ENCODE measurements around the gene CLEC16A.
A peak's percentile ranks its signal among the peaks of the same experiment; 100 is the strongest.

Gene CLEC16A

DNA sequence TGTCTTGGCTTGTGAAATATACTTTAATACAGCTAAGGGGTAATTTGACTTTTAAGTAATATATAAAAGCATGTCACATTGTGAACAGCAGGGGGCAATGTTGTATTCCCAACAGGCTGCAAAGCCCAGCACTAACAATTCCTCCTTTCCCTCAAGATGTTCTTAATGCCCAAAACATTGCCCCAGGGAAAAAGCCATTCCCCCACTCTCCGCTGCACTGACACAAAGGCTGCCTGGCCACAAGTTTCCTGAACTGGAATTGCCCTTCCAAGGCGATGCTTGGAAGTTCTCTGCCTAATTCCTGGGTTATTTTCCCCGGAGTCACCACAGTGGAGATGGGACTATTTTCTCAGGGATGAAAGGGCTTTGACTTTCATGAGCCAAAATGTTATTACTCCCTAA, 27.2 kb downstream of the CLEC16A start:
- peak; percentile 68 for DNase-seq

DNA sequence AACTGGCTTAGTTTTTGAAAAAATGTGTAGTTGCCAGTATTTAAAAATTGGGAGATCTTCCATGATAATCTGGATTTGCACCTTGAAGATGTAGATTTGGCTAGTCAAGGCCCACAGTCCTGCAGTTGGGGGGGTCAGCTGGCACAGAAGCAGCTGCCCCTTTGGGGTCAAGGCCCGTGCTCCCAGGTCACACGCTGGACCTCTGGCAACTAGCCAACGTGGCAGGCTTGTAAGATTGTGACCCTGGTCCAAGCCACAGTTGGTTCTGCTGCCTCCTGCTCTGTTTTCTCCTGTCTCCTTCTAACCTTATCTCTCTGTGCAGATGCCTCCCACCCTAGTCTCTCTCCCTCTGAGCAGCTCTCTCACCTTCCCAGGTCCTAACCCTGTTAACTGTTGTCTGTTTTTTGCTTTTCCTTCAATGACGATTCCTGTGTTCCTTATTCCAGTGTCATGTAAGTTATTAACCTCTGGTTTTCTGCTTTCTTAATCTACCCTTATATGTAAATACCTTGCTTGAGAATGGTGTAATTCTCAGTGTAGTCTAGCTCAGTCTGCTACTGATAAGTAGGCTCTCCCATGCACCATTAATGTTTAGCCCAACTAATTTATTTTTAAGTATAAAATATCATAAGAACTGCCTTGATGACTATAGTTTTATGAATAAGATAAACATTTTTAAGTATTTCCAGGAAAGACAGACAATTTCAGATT, 27.9 kb downstream of the CLEC16A start:
- DNase-seq: no peak

DNA sequence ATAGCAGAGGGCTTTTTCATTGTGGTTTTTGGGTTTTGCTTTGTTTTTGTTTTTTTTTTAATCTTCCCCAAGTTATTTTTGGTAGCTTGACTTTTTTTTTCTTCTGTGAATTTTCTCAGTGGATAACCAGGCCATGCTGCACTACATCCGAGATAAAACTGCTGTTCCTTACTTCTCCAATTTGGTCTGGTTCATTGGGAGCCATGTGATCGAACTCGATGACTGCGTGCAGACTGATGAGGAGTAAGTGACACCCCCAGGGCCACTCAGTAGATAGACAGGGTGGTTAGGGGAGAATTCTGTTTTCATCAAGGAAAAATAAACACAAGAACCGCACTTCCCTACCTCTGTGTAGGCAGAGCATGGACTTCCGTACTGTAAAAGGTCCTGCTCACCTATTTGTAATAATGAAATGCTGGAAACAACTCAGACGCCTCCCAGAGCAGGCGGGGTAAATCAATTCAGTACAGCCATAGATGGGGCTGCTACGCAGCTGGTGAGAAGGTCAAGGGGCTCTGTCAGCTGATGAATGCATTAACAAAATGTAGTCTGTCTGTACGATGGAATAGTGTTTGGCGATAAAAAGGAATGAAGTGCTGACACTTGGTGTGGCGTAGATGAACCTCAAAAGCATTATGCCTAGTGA, 28.6 kb downstream of the CLEC16A start:
- DNase-seq: no peak

DNA sequence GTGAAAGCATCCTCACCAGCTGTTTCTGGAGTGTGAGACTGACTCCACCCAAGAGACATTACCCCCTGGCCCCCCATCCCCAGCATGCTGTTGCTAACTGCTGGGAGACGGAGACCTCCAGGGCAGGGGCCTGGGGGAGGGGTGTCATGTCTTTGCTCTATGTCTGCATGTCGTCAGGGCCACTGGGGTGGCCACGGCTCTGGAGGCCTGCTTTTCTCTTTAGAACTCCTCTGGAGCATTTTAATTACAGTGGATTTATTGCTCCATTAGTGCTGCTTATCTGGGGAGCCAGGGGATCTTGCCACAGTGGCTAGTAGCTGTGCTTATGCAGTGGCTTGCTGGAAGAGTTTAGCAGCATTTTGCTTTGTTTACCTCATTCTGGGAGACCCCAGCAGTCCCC, 32.3 kb downstream of the CLEC16A start:
- DNase-seq: no peak

DNA sequence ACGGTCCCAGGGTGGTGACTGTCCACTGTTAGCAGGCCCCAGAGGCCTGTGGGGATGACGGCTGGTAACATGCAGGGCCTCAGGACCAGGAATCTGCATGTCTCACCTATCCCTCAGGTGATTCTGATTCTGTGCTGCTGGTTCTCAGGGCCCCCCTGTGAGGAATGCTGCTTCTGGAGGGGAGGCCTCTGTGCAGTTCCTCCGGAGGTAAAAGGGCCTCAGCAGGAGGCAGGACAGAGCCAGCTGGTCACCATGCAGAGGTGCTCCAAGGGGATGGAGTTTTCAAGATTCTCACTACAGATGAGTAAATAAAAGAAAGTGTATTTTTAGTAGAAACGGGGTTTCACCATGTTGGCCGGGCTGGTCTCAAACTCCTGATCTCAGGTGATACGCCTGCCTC, 33.8 kb downstream of the CLEC16A start:
- no peak for DNase-seq

DNA sequence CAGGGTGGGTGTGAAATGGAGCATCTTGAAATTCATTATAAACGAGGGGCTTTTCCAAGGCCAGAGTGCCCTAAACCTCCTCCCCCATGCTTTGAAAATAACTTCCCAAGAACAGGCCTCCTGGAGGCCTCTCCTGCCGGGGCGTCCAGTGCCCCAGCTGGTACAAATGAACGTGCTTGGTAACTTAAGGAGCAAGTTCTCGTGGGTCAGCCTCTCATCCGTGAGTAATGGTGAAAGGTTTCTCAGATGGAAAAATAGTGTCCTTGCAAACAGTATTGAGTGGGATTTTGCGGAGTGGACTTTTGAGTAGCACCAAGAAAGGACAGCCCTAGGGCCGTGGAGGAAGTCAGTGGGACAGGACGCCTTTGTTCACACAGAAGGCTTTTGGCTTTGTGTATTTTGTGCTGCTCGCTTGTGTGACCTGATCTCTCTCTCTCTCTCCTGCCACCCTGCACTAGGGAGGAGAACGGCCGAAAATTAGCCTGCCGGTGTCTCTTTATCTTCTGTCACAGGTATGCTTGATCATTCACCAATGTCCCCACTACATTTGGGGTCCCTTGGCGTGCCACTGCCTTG, 34.6 kb downstream of the CLEC16A start:
- no peak for DNase-seq

DNA sequence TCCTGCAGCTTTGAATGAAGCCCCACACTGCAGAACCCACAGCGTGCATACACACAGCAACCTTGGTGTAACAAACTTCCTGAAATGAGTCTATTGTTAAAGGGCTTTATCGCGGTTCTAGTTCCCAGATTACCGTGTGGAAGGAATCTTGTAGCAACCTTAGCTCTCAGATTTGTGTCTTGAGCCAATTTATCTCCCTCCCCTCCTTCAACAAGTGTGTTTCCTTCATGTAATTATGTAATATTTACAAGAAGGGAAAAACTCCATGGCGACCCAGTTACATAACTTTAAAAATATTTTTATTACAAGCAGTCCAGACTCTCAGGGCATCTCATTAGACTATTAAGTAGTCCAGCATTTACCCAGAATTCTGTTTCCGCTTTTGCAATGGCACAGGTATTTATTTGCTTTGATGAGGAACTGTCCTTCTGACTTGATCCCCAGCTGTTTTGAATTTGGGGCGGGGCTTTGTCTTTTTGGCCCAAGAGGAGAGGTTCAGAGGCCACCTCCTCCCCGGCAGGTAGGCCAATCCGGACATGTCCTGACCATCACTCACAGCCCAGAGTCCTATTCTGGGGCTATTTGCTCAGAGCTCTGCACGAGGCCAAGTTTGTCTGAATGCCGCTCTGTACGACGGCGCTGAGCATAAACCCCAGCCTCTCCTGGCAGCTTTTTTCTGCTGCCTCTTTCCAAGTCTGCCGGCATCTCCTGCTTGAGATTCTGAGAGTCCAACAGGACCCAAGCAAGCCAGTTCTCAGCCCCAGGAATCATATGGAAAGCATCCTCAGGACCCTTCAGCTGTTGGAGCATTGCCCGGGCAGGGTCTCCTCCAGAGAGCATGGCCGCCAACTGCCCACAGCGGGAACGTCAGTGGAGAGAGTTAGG, 35.6 kb downstream of the CLEC16A start:
- no peak for DNase-seq

DNA sequence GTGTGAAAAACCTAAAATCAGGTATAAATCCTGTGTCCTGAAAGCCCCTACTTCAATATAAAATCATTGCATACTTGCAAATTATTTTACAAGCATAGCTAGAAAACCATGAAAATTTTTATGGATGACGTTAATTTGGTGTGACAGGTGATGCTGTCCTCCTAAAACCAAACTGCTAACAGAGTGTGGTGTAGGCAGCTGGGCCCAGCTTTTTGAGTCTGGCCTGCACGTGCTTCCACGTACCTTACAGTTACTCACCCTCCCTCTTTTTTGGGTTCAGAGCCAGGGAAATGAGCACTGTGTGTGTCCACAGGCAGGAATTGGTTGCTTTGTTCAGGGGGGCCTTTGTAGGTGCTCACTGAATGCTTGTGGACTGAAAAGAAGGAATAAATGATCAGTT, 36.4 kb downstream of the CLEC16A start:
- no peak for DNase-seq

DNA sequence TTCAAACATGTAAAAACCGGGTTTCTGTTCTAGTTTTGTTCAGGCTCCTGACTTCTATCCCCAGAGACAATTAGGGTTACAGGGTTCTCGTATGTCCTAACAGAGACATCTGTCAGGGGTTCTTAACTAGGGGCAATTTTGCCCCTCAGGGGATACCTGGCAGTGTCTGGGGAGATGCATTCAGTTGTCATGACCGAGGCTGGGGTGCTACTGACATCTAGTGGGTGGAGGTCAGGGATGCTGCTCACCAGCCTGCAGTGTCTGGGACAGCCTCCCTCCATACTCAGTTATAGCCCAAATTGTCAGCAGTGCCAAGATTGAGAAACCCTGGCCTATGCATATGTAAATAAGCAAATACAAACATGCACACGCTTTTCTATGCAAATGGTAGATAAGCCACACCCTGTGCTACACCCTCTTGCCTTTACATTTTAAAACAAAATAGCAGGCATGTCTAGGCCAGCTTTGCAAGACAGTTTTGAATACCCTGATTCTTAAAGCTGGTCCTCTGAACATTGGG, 37.4 kb downstream of the CLEC16A start:
- DNase-seq: peak; percentile 86

DNA sequence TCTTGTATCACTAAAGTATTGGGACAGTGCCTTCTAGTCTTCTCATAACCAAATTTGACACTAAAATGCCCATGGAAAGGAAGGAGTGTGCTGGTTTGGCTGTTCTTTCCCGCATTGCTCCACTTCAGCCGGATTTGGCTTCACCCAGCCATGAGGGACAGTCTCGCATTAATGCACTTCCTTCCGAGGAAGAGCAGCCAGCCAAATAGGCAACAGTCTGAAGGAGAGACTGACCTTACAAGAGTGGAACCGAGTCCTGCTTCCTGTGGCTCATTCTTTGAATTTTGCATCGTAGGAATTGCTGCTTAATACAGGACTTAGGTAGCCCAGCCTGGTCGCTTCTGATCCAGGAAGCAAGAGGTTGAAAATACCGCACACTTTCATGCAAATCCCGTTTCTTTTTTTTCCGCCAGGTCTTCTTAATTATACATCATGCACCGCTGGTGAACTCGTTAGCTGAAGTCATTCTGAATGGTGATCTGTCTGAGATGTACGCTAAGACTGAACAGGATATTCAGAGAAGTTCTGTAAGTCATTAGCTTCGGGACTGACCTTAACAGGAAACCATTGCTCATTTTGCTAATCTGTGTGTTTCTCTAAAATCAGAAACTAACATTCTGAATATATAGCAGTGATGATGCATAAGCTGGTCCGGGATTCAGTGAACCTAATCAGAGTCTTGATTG, 38.2 kb downstream of the CLEC16A start:
- DNase-seq: peak; percentile 73

DNA sequence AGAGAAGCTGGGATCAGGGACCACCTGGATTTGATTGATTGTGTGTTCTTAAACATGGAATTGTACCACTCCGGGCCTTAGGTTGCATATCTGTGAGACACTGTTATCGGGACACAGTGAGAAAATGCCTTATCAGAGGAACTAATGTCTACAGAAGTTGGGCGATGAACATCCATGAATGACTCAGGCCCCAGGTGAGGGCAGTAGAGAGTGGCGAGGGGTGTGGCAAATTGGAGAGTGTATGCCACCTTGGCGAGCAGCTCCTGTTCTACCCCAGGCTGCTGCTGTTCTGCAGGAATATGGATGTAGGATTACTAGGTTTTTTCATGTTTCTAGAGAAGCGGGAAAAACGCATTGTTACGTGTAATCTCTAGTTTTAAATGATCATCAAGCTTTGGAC, 38.8 kb downstream of the CLEC16A start:
- DNase-seq: peak; percentile 51

DNA sequence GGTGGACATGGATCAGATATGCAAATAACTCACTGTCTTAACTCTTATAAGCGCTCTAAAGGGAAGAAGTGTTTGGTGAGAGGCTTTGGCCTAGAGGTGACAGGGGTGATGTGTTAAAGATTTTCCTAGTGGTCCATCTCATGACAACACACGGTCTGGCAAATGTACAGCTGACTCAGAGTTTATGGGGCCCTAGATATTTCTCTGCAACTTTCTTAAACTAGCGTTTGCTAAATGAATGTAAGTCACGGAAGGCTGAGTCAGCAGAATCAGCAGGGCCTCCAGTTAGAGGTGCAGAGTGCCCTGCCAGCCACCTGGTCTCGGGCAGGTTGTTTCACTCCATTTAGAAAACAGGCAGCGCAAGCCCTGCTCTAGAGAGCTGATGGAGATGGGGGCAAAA, 40.1 kb downstream of the CLEC16A start:
- DNase-seq: peak; percentile 70

DNA sequence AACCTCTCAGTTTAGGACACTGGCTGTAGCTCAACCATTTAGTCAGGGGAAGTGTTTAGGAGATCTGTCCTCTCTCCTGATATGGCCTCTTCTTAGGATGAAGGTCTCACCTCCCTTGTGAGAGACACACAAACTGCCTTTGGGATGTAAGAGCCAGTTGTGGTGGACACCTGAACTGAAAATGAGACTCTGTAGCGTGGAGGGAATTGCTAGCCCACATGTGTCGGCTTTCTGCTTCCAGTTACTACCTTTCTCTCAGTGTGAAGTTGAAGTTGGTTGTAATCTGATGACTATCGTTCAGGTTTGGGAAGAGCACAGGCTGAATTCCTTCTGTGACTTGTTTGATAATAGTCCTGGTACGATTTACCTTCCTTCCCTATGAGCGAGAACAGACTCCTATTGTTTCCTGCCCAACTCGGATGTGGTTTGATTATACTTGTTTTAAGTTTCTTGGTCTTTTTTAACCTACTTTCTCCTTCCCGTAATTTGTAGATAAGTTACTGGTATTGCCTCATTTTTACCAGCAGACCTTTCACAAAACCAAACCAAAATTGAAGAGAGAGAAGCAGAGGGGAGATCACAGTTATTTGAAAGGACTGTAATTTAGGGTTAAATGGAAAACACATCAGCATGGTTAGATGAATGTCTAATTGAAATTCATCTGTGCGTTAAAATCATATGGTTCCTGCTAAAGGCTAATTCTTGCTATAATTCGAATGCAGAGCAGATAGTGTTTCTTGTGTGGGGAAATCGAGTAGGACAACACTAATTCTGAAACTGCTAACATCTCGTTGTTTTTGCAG, 43.2 kb downstream of the CLEC16A start:
- peak; percentile 75 for DNase-seq

DNA sequence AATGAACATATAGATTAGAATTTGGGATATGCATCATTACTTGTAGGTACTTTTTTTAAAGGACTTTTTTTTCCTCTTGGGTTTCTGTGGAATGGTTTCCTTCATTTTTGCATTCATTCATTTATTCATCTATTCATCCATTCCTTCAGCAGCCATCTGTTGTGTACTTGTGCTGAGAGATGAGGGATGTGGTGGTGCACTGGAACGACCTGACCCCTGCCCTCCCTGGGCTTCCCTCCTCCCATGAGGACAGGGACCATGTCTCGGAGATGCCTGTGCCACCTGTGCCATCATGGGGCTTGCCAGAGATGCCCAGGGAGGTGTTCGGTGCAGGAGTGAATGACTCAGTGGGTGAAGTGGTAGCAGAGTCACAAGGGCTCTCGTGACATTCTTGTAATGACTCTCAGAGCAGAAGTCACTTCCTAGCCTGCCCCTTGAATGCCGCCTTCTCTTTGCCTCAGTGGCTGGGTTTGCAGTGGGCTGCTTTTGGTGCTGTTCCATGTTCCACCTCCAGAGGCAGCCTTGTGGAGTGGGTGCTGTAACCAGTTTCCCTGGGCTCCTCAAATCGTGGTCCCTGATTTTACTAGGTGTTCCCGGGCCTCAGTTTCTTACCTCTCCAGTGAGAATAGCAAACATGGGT, 43.9 kb downstream of the CLEC16A start:
- DNase-seq: peak; percentile 97

DNA sequence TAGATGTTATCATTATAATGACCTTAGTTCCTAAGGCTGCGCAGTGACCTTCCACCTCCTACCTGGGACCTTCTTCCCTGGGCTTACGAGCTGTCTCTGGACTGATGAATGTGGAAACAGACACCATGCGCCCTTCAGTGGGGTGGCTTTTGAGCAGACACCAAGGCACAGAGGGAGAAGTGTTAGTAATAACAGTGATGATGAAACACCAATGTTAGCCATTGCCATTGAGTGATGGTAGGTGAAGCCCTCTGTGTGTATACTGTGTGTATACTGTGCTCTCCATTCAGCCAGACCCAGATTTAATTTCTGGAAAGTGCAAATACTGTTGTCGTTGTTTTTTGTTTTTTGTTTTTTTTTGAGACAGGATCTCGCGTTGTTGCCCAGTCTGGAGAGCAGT, 44.5 kb downstream of the CLEC16A start:
- no peak for DNase-seq

DNA sequence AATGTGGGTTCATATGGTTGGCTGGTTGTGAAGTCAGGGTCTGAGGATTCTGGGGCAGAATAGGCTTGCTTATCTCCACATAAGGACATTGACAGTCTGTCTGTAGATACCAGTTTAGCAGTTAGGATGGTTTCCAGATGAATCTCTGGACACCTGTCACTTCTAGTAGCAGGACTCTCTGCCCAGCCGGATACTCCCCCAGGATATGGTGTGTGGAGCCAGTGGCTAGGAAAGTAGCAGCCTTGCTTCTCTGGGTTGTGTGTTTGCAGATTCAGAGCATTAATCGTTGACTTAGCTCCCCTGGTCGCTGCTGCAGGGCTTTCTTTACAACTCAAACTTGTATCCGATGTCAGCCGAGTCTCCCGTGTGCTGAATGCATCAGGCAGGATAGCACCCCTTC, 45.2 kb downstream of the CLEC16A start:
- DNase-seq: no peak

DNA sequence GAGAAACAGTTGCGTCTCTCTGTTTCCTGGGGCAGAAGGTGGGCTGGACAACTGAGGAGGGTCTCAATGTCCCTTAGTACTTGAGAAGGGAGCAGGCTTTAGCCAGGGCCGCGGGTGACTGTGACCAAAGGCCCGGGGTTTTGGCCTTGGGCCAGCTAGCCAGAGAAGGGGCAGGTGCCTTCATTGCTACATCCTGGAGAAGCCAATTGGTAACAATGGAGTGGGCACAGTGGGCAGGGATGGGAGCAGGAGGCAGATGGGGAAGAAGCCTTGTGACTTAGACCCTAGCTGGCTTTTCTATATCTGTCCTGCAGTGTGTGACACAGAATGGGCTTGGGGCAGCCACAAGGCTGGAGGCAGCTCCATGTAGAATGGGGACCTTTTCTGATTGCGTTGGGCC, 46.0 kb downstream of the CLEC16A start:
- DNase-seq: no peak

DNA sequence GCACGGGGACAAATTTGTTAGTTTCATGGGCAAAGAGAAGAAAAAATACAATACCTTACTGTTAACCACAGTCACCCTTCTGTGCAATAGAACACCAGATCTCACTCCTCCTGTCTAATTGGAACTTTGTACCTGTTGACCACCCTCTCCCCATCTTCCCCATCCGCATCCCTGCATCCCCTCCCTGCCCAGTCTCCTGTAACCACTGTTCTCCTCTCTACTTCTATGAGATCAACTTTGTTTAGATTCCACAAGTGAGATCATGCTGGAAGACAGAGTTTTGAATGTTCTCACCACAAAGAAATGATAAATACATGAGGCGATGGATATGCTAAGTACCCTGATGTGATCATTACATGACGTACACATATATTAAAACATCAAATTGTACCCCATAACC, 47.7 kb downstream of the CLEC16A start:
- DNase-seq: no peak

DNA sequence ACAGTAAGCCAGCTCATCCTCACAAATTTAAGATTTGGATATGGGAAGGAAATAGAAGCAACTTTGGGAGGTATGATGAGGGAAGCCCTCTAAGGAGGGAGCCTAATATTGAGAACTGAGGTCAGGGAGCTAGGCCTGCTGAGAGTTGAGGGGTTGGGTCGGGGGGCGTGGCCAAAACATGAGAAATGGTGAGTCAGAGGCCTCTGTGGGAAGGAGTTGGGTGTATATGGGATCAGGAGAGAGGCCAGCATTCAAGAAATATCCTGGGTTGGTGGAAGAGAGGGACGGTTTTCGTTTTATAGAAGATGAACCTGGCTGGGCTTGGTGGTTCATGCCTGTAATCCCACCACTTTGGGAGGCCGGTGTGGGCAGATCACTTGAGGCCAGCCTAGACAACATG, 48.4 kb downstream of the CLEC16A start:
- peak; percentile 71 for DNase-seq

DNA sequence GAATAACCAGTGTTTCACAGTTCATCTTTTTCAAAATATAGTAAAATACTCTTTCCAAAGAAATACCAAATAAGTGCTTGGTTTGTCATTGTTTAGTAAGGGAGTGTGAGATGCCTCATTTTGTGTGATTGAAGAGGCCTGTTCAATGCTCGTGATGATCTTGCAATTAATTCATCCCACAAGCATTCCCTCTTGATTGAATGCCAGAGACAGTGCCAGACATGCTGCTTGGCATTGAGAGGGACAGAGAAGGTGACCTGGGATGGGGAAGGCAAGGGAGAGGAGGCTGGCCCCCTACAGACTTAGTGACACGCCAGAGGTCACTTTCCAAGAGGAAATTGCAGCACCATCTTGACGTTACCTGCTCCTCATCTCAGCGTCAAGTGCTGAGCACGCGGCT, 49.3 kb downstream of the CLEC16A start:
- no peak for DNase-seq

DNA sequence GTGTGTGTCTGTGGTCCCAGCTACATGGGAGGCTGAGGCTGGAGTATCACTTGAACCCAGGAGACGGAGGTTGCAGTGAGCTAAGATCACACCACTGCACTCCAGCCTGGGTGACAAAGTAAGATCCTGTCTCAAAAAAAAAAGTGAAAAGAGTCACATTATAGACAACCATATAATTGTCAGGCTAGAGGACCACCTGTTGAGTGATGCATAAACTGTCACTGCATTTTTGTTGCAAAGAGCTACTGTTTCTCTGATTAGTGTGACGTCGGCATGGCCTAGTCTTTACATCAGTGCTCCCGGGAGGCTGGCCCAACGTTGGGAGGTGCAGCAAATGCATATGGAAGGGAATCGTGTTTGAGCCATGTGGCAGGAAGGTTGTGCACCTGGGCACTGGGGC, 50.2 kb downstream of the CLEC16A start:
- DNase-seq: no peak
